Fibroblast of skin of scalp (primary cell): ENCODE results near the gene PABPN1.

Source experiments
- DNase-seq: peaks from one replicate; pipeline ENCODE4 v3.0.0-alpha.2; 2013

Gene PABPN1

DNA sequence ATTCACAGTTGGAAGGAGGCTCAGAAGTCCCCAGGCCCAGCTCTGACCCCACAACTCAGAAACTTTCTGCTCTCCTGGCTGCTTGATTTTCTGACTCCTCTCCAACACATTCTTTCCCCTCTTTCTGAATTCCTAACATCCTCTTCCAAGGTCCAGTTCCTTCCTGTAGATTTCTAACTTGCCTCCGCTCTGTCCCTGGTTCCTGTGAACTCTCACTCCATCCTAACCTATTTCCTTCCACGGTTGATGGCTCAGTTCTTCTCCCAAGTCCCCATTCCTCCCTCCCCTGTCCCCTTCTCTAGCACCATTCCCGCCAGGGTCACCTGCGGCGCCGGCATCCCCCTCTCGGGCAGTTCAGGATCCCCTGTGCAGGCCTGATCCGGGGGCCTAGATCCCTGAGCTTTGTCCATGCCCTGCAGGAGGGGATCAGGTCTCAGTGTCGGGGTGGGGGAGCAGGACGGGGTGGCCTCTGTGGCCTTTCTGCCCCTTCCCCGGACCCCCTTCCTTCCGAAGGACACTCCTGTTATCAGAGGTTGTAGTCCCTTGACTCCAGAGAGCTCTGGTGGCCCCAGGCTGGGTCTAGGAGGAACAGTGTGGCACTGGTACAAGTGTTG is 37.4 kb downstream of the PABPN1 start:
- no peak for DNase-seq

DNA sequence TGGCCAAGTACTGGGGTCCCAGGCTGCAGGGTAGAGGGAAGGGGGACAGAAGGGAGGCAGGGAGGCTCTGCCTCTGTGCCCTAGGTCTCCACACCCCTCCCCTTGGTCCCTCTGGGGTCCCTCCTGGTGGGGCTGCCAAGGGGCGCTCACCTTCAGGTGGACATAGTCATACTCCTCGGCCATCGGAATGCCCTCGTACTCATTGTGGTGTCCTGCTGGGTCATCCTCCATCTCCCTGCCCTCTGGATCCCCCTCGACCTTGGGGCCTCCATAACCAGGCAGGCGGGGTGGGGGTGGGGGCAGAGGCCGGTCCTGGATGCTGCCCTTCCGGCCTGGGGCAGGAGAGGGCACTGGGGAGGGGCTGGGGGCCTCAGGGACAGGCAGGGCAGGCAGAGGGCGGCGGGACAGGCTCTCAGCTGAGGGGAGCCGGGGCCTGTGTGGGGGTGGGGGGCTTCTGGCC is 37.9 kb downstream of the PABPN1 start:
- DNase-seq, result no peak

- DNase-seq, result no peak
Measured at GRCh38 chr14:23359722-23360447, 38.6 kb downstream of the PABPN1 start.

DNA sequence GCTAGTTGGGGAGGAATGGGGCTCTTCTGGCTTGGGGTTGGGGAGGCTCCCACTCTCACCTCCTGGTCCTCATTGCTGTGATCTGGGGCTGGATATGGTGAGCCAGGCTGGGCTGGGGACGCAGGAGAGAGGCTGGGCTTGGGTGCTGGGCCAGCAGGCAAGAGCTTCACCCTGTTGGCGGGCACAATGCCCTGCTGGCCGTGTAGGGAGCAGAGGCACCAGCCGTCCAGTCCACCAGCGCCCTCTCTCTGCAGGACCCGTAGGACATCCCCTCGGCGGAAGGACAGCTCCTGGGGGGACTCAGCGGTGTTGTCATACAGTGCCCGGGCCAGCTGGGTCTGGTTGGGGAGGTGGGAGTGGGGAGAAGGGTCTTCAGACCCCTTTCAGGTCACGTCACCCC is 39.2 kb downstream of the PABPN1 start:
- DNase-seq, result no peak

- DNase-seq, result peak; percentile 36
Measured at GRCh38 chr14:23361320-23361719, 40.1 kb downstream of the PABPN1 start.

DNA sequence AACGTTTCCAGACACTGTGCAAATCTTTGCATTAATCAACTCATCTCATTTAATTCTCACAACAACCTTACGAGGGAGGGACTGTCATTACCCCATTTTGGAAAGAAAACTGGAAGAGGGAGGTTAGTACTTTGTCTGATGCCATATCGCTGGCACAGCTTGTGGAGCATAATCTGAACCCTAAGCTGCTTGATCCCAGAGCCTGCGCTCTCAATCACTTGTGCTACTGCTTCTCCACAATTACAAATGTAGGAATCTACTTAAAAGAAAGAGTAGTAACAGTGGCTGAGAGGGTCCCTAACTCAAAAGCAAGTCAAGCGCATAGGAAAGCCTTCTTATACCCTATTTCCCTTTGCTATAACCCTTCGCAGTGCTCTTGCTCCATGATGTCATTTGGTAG is 40.5 kb downstream of the PABPN1 start:
- DNase-seq, result no peak

- no peak for DNase-seq
Measured at GRCh38 chr14:23362200-23362599, 40.9 kb downstream of the PABPN1 start.

GRCh38 chr14:23364164-23365035 is 43.1 kb downstream of the PABPN1 start:
- peak; percentile 72 for DNase-seq

DNA sequence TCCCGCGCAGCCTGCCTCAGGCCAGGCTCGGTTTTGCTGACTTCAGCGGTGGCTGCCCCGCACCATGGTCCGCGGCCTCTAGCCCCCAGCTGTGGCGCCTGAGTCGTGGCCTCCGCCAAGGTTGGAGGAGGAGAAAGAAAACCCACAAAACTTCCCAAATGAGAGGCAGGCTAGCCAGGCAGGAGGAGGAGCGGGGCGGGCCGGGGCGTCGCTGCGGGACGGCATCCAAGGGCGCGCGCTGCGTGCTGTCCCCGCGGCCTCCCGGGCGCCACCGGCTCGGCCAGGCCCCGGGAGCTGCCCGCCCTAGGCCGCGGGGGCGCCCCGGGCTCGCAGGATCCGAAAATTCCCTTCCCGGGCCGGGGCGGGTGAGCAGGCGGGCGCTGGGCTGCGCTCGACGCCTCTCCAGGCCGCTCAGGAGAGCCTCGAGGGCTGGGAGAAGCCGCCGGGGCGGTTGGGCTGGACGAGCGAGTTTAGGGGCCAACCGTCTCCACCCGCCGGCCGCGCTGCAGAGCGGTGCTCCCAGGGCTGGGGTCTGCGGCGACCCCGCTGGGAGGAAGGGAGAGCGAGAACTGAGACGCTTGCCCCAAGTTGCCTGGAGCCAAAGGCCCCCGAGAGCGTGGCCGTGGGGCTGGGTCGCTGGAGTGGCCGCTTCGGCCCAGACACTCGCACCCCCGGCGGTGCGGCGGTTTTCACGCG is 43.9 kb downstream of the PABPN1 start, which contains the start of gene EFS:
Gene EFS (minus strand): TSS at position 137 of the 696 bp plus-strand sequence. CDS start 147 bp downstream, outside the sequence.
- peak; percentile 55 for DNase-seq

DNA sequence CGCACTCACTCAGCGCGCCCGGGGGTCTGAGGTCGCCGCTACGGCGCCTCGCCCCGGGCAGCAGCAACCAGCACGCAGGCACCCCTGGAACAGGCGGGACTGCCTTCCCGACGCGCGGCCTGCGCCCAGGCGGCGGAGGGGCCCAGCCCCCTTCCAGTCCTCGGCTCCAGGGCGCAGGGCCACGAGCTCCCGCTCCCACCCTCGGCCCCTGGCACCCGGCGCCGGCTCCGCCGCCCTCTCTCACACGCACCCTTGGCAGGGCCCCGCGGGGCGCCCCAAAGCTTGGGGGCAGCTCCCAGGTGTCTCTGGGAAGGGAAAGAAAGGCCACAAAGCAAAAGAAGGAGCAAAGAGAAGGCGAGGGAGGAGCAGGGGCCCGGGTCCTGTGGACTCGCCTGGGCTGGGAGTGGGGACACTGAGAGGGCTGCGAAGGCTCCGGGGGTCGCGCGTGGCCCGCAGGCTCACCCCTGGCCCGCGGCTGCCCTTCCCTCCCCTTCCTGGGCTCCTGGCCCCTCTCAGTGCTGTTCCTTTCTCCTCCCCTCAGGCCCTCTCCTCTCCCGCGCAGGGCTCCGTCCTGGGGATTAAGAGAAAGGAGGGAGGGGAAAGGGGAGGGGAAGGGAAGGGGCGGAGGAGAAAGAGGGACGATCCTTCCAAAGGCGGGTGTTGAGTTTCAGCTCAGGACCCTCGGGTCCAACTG is 44.6 kb downstream of the PABPN1 start:
- DNase-seq, result peak; percentile 85

- DNase-seq, result peak; percentile 77
Measured at GRCh38 chr14:23366426-23366921, 45.2 kb downstream of the PABPN1 start.

- no peak for DNase-seq
Measured at GRCh38 chr14:23370221-23370620, 49.0 kb downstream of the PABPN1 start.

GRCh38 chr14:23371865-23372264 is 50.6 kb downstream of the PABPN1 start:
- no peak for DNase-seq

GRCh38 chr14:23372509-23372908 is 51.3 kb downstream of the PABPN1 start, which contains the start of gene IL25:
Gene IL25, plus strand, starts transcription at chr14:23372809.
- DNase-seq, result no peak

GRCh38 chr14:23373041-23373440 is 51.8 kb downstream of the PABPN1 start:
- DNase-seq, result no peak
